ENCODE results near the gene PPIF. TPM values are rescaled to one million over a fixed set of nuclear protein-coding genes. Genes with fewer than 3 reads are reported as not detected.

Gene PPIF
- total RNA-seq (10 to 100 TPM; 26.4 to 48.5 (median 32.5) TPM), polyA plus RNA-seq (10 to 100 TPM; 60.7 to 74.9 (median 71.9) TPM)

GRCh38 chr10:79347226-79347893 is at the start of gene PPIF:
Gene PPIF, plus strand, starts transcription at chr10:79347469. Its CDS starts 80 bp downstream, at chr10:79347549.
- TF ChIP-seq CTCF (IDR thresholded peaks at IDR 0.05) (peak; percentile 94 to 99 (median 96)), EP300 (IDR thresholded peaks at IDR 0.05) (no peak), POLR2AphosphoS5 (IDR thresholded peaks at IDR 0.05) (peak; percentile 79 to 90 (median 86)), POLR2A (IDR thresholded peaks at IDR 0.05) (no peak)
- H3K27ac ChIP-seq: peak within 1 kb of the TSS; percentile 85 to 89 (median 88)
- H3K9me3 ChIP-seq: no peaks in the 10 kb centered on the region
- peak; percentile 98 for DNase-seq
- H3K4me3 ChIP-seq: peak within 1 kb of the TSS; percentile 54 to 73 (median 68)
- peaks cover 0 to 31% (median 28%) of the 10 kb centered on the region in 4 donors for H3K4me1 ChIP-seq
- WGBS, 2 donors: 0 to 1% methylated on average over 77 of the region's 77 CpGs
- peaks cover 21 to 34% (median 27%) of the 10 kb centered on the region in 4 donors for H3K36me3 ChIP-seq
- H3K27me3 ChIP-seq: no peaks in the 10 kb centered on the region
- intact Hi-C loops (cut with DNase I): no loop called here

DNA sequence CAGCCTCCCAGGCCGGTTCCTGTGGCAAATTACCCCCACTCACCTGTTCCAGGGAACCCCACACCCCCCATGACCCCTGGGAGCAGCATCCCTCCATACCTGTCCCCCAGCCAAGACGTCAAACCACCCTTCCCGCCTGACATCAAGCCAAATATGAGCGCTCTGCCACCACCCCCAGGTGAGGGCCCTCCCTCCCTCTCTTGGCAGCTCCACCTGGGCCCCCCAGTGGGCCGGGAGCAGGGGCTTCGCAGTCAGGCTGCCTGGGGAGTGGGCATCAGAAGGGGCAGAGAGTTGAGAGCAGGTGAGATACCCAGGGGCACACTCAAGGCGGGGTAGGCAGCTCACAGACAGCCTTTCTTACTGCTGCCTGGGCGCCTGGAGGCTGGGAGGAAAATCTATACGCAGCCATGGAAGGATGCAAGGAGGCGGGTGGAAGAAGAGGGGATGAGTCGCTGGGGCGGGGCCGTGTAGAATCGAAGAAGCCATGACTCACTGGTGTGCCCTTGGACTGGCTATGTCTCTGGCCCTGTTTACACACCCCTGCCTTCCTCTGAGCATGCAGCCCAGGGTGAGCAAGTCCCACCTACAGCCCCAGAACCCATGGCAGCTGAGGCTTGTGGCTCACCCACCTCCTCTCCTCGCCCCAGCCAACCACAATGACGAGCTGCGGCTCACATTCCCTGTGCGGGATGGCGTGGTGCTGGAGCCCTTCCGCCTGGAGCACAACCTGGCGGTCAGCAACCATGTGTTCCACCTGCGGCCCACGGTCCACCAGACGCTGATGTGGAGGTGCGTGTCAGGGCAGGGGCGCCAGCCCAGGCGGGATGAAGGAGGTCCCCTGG is 48.6 kb upstream of the PPIF start:
- H3K4me3 ChIP-seq: no peak overlapping the region
- peak overlapping the region; percentile 67 to 78 (median 71) for H3K27ac ChIP-seq
- no peaks in the 10 kb centered on the region for H3K9me3 ChIP-seq
- TF ChIP-seq POLR2AphosphoS5 (IDR thresholded peaks at IDR 0.05) (peak in 1 of 4 donors; percentile 55), EP300 (IDR thresholded peaks at IDR 0.05) (no peak)
- H3K27me3 ChIP-seq: no peaks in the 10 kb centered on the region
- DNase-seq: peak; percentile 86
- 86 to 88% methylated on average over 27 of the region's 27 CpGs for WGBS, 2 donors
- peaks cover 49 to 100% (median 79%) of the 10 kb centered on the region in 4 donors for H3K36me3 ChIP-seq
- intact Hi-C loops (cut with DNase I): no loop called here
- H3K4me1 ChIP-seq: peaks cover 0 to 38% (median 28%) of the 10 kb centered on the region in 4 donors

DNA sequence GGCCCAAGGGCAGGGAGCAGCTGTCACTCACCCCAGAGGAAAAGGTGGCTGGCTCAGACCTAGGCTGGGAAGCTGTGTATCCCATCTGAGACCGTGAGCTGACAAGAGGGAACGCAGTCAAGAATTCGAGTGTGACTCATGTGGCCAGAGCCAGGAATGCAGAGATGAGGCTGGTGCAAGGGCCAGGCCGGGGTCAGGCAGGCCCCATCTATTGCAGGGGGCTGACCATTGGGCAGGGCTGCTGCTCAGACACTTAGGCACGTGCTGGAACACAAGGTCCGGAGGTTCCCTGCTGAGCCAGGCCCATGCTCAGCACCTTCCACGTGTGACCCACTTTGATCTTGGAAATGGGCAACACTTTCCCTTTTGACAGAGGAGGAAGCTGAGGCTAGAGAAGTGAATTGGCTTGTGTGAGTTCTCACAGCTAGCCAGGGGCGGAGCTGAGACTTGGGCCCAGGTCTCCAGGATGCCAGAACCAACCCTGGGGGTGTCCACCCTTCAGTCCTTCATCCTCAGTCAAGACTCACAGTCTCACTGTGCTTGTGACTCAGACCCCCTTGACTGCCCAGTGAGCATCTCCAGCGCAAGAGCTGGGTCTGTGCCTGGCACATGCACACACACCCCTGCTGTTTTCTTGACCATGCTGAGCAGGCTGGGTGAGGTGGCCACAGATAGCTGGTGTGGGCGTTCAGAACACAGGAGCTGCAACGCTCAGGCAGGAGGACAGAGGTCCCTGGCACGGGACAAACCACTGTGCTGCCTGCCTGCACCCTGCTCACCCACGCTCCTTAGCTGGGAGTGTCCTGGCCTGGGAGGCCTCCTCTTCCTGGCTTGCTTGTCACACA is 47.6 kb upstream of the PPIF start:
- 88 to 89% methylated on average over 13 of the region's 13 CpGs for WGBS, 2 donors
- TF ChIP-seq POLR2AphosphoS5 (IDR thresholded peaks at IDR 0.05) (peak in 1 of 4 donors; percentile 24), CTCF (IDR thresholded peaks at IDR 0.05) (no peak), EP300 (IDR thresholded peaks at IDR 0.05) (no peak), POLR2A (IDR thresholded peaks at IDR 0.05) (no peak)
- intact Hi-C loops (cut with DNase I): no loop called here
- Histone ChIP-seq H3K36me3 (peaks cover 59 to 100% (median 79%) of the 10 kb centered on the region in 4 donors), H3K9me3 (no peaks in the 10 kb centered on the region), H3K4me1 (peaks cover 0 to 32% (median 28%) of the 10 kb centered on the region in 4 donors), H3K27me3 (no peaks in the 10 kb centered on the region), H3K4me3 (no peak overlapping the region), H3K27ac (peak overlapping the region; percentile 67 to 78 (median 71))
- no peak for DNase-seq

GRCh38 chr10:79300711-79301110 is 46.6 kb upstream of the PPIF start:
- Histone ChIP-seq H3K9me3 (no peaks in the 10 kb centered on the region), H3K27ac (peak overlapping the region in 2 of 4 donors; percentile 74 to 78), H3K27me3 (no peaks in the 10 kb centered on the region), H3K4me3 (no peak overlapping the region), H3K4me1 (peaks cover 0 to 32% (median 28%) of the 10 kb centered on the region in 4 donors), H3K36me3 (peaks cover 62 to 100% (median 83%) of the 10 kb centered on the region in 4 donors)
- DNase-seq: no peak
- WGBS, 2 donors: 95% methylated on average over 24 of the region's 24 CpGs
- no peak for TF ChIP-seq CTCF (IDR thresholded peaks at IDR 0.05)
- TF ChIP-seq POLR2AphosphoS5 (IDR thresholded peaks at IDR 0.05): no peak
- TF ChIP-seq EP300 (IDR thresholded peaks at IDR 0.05): no peak
- TF ChIP-seq POLR2A (IDR thresholded peaks at IDR 0.05): no peak
- intact Hi-C loops (cut with DNase I): no loop called here
